ENCODE measurements around the gene SLC9A2.

The SLC9A2 gene

DNA sequence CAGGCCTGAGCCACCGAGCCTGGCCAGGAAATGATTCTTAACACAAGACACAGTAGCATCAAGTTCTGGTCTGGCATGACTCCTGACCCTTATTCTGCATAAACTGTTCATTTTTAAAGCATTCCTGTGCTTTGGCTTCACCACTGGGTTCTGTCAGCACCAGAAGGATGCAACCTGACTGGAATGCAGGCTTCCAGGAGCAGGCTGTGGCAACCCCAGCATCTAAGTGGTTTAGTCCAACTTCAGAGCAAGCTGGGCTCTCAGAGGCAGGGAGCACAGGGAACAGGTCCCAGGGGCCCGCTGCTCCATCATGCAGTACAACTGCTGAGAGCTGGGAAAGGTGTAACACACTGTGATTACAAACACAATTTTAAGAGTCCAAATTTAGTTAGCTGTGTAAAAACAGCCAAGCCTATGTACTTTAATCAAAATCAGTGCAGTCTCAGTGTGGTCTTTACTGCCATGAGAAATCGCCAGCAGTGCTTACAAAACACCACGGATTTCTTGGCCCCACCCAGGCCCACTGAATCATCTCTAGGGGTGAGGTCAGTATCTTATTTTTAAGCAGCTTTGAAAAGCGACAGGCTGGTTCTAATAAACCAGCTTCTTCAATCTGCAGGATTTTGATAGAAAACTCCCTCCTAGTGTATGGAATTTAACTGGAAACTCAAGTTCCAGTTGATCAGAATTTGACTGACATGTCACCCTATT, 98.1 kb downstream of the SLC9A2 start:
- Histone ChIP-seq H3K36me3 (ENCODE audit: insufficient read depth, low read length) (peaks cover 16% of the 10 kb centered on the region; the same call in 1 of the 2 replicates), H3K9ac (ENCODE audit: insufficient read length) (no peak overlapping the region), H3K9me3 (ENCODE audit: low read depth, low read length) (no peaks in the 10 kb centered on the region), H3K27ac (no peak overlapping the region), H3K4me3 (no peak overlapping the region)
- no peak for DNase-seq (ENCODE audit: low read depth, low spot score)
- TF ChIP-seq FOXP2 (optimal IDR thresholded peaks at IDR 0.05; ENCODE audit: control extremely low read depth, extremely low read length, insufficient read depth): no peak
- no peak for TF ChIP-seq POLR2AphosphoS5 (IDR thresholded peaks at IDR 0.05; ENCODE audit: borderline replicate concordance, low read depth, low read length)
- no peak for TF ChIP-seq EZH2 (IDR thresholded peaks at IDR 0.05)

DNA sequence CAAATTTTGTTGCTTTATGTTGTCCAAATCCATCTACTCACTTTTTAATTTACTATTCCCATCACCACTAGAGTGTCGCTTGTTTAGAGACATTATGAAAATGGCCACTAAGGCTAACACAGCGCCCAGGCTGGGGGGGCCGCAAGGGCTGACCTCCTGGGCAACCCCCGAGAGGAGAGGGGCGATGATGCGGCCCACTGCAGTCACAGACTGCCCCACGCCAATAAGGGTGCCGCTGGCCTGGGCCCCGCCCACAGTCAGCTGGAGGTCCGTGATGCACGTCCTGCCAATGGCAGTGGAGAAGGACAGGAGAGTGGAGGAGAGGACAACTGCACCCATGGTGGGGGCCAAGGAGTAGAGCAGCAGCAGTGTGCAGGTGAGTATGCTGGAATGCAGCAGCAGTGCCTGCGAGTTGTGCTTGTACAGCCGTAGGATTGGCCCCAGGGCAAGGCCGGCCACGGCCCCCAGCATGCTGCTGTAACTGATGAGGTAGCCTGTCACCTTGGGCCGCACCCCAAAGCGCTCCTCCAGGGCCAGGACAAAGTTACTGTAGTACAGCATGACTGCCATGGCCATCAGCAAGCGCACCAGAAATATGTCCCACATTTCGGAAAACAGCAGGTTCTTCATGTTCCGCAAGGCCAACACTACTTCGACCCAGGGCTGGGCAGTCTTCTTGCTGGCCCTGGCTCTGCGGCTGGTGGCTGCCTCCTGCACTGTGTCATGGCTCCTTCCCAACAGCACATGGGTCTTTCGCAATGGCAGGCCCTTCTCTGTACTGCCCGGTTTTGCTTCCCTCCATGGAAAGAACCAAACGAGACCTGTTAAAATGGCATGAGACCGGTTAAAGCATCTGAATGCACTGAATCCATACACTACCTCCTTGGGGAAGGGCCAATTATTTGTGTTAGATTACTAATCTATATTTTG, 99.3 kb downstream of the SLC9A2 start:
- peaks cover 20% of the 10 kb centered on the region for H3K36me3 ChIP-seq (ENCODE audit: insufficient read depth, low read length)
- H3K27ac ChIP-seq: no peak overlapping the region
- DNase-seq (ENCODE audit: low read depth, low spot score): no peak

DNA sequence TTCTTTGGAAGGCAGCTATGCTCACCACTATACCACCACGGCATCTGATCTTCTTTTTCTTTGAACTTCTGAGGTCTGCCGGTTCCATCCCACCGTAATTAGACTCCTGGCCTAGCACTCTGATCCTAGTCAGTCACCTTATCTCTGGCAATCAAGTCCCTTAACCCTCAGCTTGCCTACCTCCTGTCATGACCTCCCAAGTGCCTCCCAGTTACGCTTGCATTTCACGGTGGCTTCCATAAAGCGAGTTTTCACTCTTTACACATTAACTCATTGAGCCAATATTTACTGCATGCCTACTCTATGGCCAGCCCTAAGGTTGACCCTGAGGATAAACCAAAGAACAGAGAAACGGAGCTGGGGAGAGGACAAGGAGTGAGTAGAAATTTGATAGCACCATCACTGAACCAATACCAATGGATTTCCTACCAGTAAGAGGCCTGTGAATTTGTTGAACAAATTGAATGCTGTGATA, 104.7 kb downstream of the SLC9A2 start:
- H3K27ac ChIP-seq: no peak overlapping the region
- H3K4me3 ChIP-seq: no peak overlapping the region
- DNase-seq (ENCODE audit: low read depth, low spot score): no peak
- TF ChIP-seq POLR2AphosphoS5 (IDR thresholded peaks at IDR 0.05; ENCODE audit: borderline replicate concordance, low read depth, low read length) (no peak), FOXP2 (optimal IDR thresholded peaks at IDR 0.05; ENCODE audit: control extremely low read depth, extremely low read length, insufficient read depth) (no peak), EZH2 (IDR thresholded peaks at IDR 0.05) (no peak)
- H3K36me3 ChIP-seq (ENCODE audit: insufficient read depth, low read length): peaks cover 8% of the 10 kb centered on the region
- H3K9ac ChIP-seq (ENCODE audit: insufficient read length): no peak overlapping the region
- H3K9me3 ChIP-seq (ENCODE audit: low read depth, low read length): no peaks in the 10 kb centered on the region

More for the DNA sequence above, 99.3 kb downstream of the SLC9A2 start:
- H3K9me3 ChIP-seq (ENCODE audit: low read depth, low read length): no peaks in the 10 kb centered on the region
- TF ChIP-seq EZH2 (IDR thresholded peaks at IDR 0.05) (no peak), FOXP2 (optimal IDR thresholded peaks at IDR 0.05; ENCODE audit: control extremely low read depth, extremely low read length, insufficient read depth) (no peak), POLR2AphosphoS5 (IDR thresholded peaks at IDR 0.05; ENCODE audit: borderline replicate concordance, low read depth, low read length) (no peak)
- H3K4me3 ChIP-seq: no peak overlapping the region
- no peak overlapping the region for H3K9ac ChIP-seq (ENCODE audit: insufficient read length)

DNA sequence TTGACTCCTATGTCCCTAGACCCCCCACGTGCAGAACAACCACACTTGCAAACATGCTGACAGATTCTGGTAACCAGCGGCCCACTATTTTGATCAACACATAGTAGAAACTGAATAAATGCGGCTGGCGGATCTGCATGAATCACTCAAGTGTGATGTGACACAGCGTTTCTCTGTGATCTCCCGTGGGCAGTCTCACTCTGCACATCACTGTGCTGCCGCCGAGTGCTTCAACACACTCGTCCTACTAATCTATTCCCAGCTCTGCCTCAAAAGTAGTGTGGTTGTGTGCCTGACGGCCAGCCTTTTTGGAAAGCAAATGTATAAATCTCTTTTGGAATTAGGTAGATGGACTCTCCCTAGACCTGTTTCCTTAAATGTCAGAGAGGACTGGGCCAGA, 105.2 kb downstream of the SLC9A2 start:
- H3K36me3 ChIP-seq (ENCODE audit: insufficient read depth, low read length): peaks cover 8% of the 10 kb centered on the region
- TF ChIP-seq EZH2 (IDR thresholded peaks at IDR 0.05) (no peak), POLR2AphosphoS5 (IDR thresholded peaks at IDR 0.05; ENCODE audit: borderline replicate concordance, low read depth, low read length) (no peak), FOXP2 (optimal IDR thresholded peaks at IDR 0.05; ENCODE audit: control extremely low read depth, extremely low read length, insufficient read depth) (no peak)
- H3K27ac ChIP-seq: no peak overlapping the region
- no peak overlapping the region for H3K9ac ChIP-seq (ENCODE audit: insufficient read length)
- no peak overlapping the region for H3K4me3 ChIP-seq
- DNase-seq (ENCODE audit: low read depth, low spot score): no peak
- no peaks in the 10 kb centered on the region for H3K9me3 ChIP-seq (ENCODE audit: low read depth, low read length)

DNA sequence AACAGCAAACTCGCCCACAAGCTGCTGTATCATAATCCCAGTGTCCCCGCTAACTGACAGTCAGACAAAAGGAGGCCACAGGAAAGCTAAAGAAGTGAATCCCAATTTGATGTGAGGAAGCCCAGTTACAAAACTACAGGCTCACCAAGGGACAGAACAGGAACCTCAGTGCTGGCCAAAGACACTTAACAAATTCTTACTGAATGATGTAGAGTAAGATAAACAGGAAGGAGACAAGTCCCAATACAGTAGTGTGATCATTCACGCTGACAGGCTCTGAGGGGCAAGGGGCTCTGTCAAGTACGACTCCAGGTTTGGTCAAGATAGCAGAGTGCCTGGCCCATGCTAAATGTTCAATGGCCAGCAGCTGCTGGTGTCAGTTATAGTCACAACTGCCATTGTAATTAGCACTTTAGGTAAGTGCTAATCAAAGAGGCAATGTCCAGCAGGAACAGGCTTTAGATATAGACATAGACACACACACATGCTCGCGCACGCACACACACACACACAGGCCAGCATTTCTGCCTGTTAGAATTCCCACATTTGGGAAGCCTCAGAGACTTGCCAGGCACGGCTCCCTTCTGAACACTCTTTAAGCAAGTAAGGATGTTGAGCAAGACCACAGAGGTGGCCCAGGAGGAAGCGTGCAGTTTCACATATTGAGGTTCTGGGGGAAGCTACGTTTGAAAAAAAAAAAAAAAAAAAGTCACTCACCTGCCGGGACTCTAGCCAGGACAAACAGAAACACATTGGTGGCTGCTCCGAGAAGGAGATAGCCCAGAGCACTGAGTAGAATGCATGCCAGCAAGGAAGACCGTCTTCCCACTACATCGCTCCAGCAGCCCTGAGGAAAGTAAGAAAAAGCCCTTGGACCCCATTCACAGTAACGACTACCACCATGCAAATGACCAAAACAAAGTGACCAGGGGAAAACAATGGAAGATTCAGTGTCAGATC, 107.1 kb downstream of the SLC9A2 start:
- H3K4me3 ChIP-seq: no peak overlapping the region
- no peaks in the 10 kb centered on the region for H3K9me3 ChIP-seq (ENCODE audit: low read depth, low read length)
- no peak overlapping the region for H3K9ac ChIP-seq (ENCODE audit: insufficient read length)
- H3K27ac ChIP-seq: no peak overlapping the region
- no peak for TF ChIP-seq FOXP2 (optimal IDR thresholded peaks at IDR 0.05; ENCODE audit: control extremely low read depth, extremely low read length, insufficient read depth)
- no peak for TF ChIP-seq POLR2AphosphoS5 (IDR thresholded peaks at IDR 0.05; ENCODE audit: borderline replicate concordance, low read depth, low read length)
- TF ChIP-seq EZH2 (IDR thresholded peaks at IDR 0.05): no peak
- DNase-seq (ENCODE audit: low read depth, low spot score): no peak
- peaks cover 17% of the 10 kb centered on the region for H3K36me3 ChIP-seq (ENCODE audit: insufficient read depth, low read length)

DNA sequence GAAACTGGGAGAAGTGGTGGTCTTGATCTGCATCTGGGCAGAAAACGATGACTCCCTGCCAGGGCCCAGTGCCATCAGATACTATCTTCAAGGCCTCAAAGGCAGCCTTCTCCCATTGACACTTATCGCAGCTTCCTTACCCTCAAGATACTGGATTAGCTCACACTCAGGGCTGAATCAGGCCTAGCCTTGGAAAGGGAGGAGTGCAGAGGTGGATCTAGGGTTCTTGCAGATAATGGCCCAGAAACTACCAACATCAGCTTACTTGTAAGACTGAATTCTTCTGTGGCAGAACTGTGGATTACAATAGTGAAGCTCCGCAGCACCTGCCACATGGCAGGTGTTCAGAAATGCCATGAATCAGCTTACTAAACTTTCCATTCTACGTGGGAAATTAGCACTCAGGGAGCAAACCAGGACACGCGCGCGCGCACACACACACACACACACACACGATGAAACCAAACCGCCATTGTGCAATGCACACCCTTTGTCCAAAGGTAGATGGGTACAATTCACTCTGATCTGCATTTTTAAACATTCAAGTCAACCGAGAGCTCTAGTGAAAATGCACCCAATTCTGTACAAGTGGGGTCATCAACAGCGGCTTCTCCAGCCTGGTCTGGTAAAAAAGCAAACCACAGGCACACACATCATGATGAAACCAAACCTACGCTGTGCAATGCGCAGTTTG, 116.2 kb downstream of the SLC9A2 start:
- Histone ChIP-seq H3K9me3 (ENCODE audit: low read depth, low read length) (no peaks in the 10 kb centered on the region), H3K36me3 (ENCODE audit: insufficient read depth, low read length) (peaks cover 13% of the 10 kb centered on the region), H3K27ac (no peak overlapping the region), H3K9ac (ENCODE audit: insufficient read length) (peak overlapping the region; percentile 72), H3K4me3 (peak overlapping the region; percentile 89)
- DNase-seq (ENCODE audit: low read depth, low spot score): no peak
- TF ChIP-seq EZH2 (IDR thresholded peaks at IDR 0.05) (no peak), POLR2AphosphoS5 (IDR thresholded peaks at IDR 0.05; ENCODE audit: borderline replicate concordance, low read depth, low read length) (no peak), FOXP2 (optimal IDR thresholded peaks at IDR 0.05; ENCODE audit: control extremely low read depth, extremely low read length, insufficient read depth) (no peak)

DNA sequence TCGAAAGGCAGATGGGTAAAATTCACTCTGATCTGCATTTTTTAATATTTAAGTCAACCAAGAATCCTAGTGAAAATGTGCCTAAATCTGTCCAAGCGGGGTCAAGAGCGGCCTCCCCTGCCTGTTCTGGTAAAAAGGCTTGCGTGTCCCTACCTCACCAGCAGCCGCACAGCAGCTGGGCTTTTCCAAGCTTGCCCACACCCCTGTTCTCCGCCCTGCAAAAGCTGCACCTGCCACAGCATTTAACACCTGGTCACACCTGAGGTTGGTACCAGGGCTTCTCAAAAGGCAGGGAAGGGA, 116.7 kb downstream of the SLC9A2 start:
- Histone ChIP-seq H3K9ac (ENCODE audit: insufficient read length) (peak overlapping the region; percentile 72), H3K27ac (no peak overlapping the region), H3K36me3 (ENCODE audit: insufficient read depth, low read length) (peaks cover 9% of the 10 kb centered on the region), H3K4me3 (peak overlapping the region; percentile 89), H3K9me3 (ENCODE audit: low read depth, low read length) (no peaks in the 10 kb centered on the region)
- no peak for DNase-seq (ENCODE audit: low read depth, low spot score)
- TF ChIP-seq FOXP2 (optimal IDR thresholded peaks at IDR 0.05; ENCODE audit: control extremely low read depth, extremely low read length, insufficient read depth) (no peak), POLR2AphosphoS5 (IDR thresholded peaks at IDR 0.05; ENCODE audit: borderline replicate concordance, low read depth, low read length) (no peak), EZH2 (IDR thresholded peaks at IDR 0.05) (no peak)

Measured in SK-N-MC (cell line).